HG03565 (cell line): ENCODE results near the gene IMMP2L.

ENCODE experiments used
- ATAC-seq: cut with Tn5 transposase; IDR thresholded peaks from one replicate; pipeline ENCODE4 v1.9.1; 2021; ENCODE audit warnings: mild to moderate bottlenecking, moderate library complexity; ENCODE audit not compliant: unreplicated experiment

The IMMP2L gene

GRCh38 chr7:110856704-110857103, 705.6 kb downstream of the IMMP2L start:
- no peak for ATAC-seq

- ATAC-seq, result no peak
These were observed 707.6 kb downstream of the IMMP2L start for GRCh38 chr7:110854651-110855050.

GRCh38 chr7:110854166-110854565, 708.1 kb downstream of the IMMP2L start:
- no peak for ATAC-seq

- no peak for ATAC-seq
These were observed 709.0 kb downstream of the IMMP2L start for GRCh38 chr7:110853263-110853662.

- ATAC-seq, result no peak
These were observed 709.9 kb downstream of the IMMP2L start for GRCh38 chr7:110852156-110852940.

GRCh38 chr7:110850224-110850623, 712.1 kb downstream of the IMMP2L start:
- no peak for ATAC-seq

GRCh38 chr7:110842796-110843195, 719.5 kb downstream of the IMMP2L start:
- ATAC-seq, result no peak

- no peak for ATAC-seq
These were observed 720.3 kb downstream of the IMMP2L start for GRCh38 chr7:110841840-110842545.

GRCh38 chr7:110839866-110840265, 722.4 kb downstream of the IMMP2L start:
- no peak for ATAC-seq

- ATAC-seq, result no peak
These were observed 726.4 kb downstream of the IMMP2L start for GRCh38 chr7:110835849-110836248.

- ATAC-seq, result no peak
These were observed 727.1 kb downstream of the IMMP2L start for GRCh38 chr7:110835218-110835617.

- ATAC-seq, result no peak
These were observed 730.9 kb downstream of the IMMP2L start for GRCh38 chr7:110831419-110831818.

GRCh38 chr7:110830778-110831177, 731.5 kb downstream of the IMMP2L start:
- ATAC-seq, result no peak

GRCh38 chr7:110827936-110828335, 734.4 kb downstream of the IMMP2L start:
- no peak for ATAC-seq

GRCh38 chr7:110827287-110827855, 734.9 kb downstream of the IMMP2L start:
- no peak for ATAC-seq

- no peak for ATAC-seq
These were observed 748.3 kb downstream of the IMMP2L start for GRCh38 chr7:110813986-110814385.

- ATAC-seq, result no peak
These were observed 752.5 kb downstream of the IMMP2L start for GRCh38 chr7:110809832-110810231.

GRCh38 chr7:110808361-110808760, 753.9 kb downstream of the IMMP2L start:
- ATAC-seq, result no peak

GRCh38 chr7:110804501-110804900, 757.8 kb downstream of the IMMP2L start:
- no peak for ATAC-seq

GRCh38 chr7:110803602-110804143, 758.6 kb downstream of the IMMP2L start:
- no peak for ATAC-seq

- ATAC-seq, result peak; percentile 72
These were observed 760.8 kb downstream of the IMMP2L start for GRCh38 chr7:110801502-110801901.

GRCh38 chr7:110800984-110801383, 761.3 kb downstream of the IMMP2L start:
- ATAC-seq, result no peak
